ENCODE results near the gene SNORC.

GRCh38 chr2:232893834-232894233 lies 23.8 kb downstream of the SNORC start:
- no peak for TF ChIP-seq POLR2A (IDR thresholded peaks at IDR 0.05)
- TF ChIP-seq CTCF (IDR thresholded peaks at IDR 0.05): no peak
